ENCODE data around the gene PTCD2. TPM values are rescaled to one million over a fixed set of nuclear protein-coding genes. Genes with fewer than 3 reads are reported as not detected.

Gene PTCD2
- total RNA-seq, 2 experiments from 2014 or later, result 11.7 to 17.9 TPM

- Histone ChIP-seq H4K20me1 (ENCODE audit: insufficient read depth, low read length) (no peaks in the 10 kb centered on the region), H2AFZ (ENCODE audit: low read length) (no peak overlapping the region), H3K9me3 (ENCODE audit: low read length) (no peaks in the 10 kb centered on the region), H3K4me3 (ENCODE audit: low read depth, low read length, poor library complexity, severe bottlenecking) (no peak overlapping the region), H3K4me1 (ENCODE audit: insufficient read depth, low read length, poor library complexity, severe bottlenecking) (no peaks in the 10 kb centered on the region), H3K27ac (ENCODE audit: low read depth, low read length, poor library complexity, severe bottlenecking) (no peak overlapping the region), H3K4me2 (ENCODE audit: low read length) (no peak overlapping the region), H3K9me2 (ENCODE audit: insufficient read depth, low read length) (no peaks in the 10 kb centered on the region), H3K36me3 (ENCODE audit: insufficient read depth, low read length) (peaks cover 67% of the 10 kb centered on the region), H3K79me2 (ENCODE audit: insufficient read depth, low read depth, low read length) (no peaks in the 10 kb centered on the region)
- no peak for DNase-seq (ENCODE audit: low spot score)
- CTCF ChIA-PET (ENCODE audit: unreplicated experiment), result no interaction called here
- POLR2A ChIA-PET, result no interaction called here
- intact Hi-C loops (cut with micrococcal nuclease; ENCODE audit: unreplicated experiment), result no loop called here
- TF ChIP-seq EZH2phosphoT487 (IDR thresholded peaks at IDR 0.05; ENCODE audit: borderline replicate concordance, low read depth, low read length), result no peak
- TF ChIP-seq CTCF (conservative IDR thresholded peaks at IDR 0.05; ENCODE audit: low read length), result no peak
- no TSS peak for BruUV-seq (replicated peaks)
Observed at GRCh38 chr5:72359886-72360285, 39.7 kb downstream of the PTCD2 start.

GRCh38 chr5:72363166-72363802 lies 43.1 kb downstream of the PTCD2 start:
- Histone ChIP-seq H4K20me1 (ENCODE audit: insufficient read depth, low read length) (no peaks in the 10 kb centered on the region), H3K9me3 (ENCODE audit: low read length) (no peaks in the 10 kb centered on the region), H3K4me2 (ENCODE audit: low read length) (no peak overlapping the region), H3K36me3 (ENCODE audit: insufficient read depth, low read length) (peaks cover 60% of the 10 kb centered on the region), H3K9me2 (ENCODE audit: insufficient read depth, low read length) (no peaks in the 10 kb centered on the region), H3K27ac (ENCODE audit: low read depth, low read length, poor library complexity, severe bottlenecking) (no peak overlapping the region), H3K4me1 (ENCODE audit: insufficient read depth, low read length, poor library complexity, severe bottlenecking) (no peaks in the 10 kb centered on the region), H3K79me2 (ENCODE audit: insufficient read depth, low read depth, low read length) (no peaks in the 10 kb centered on the region), H2AFZ (ENCODE audit: low read length) (no peak overlapping the region), H3K4me3 (ENCODE audit: low read depth, low read length, poor library complexity, severe bottlenecking) (no peak overlapping the region)
- TF ChIP-seq EZH2phosphoT487 (IDR thresholded peaks at IDR 0.05; ENCODE audit: borderline replicate concordance, low read depth, low read length) (no peak), CTCF (conservative IDR thresholded peaks at IDR 0.05; ENCODE audit: low read length) (no peak)
- no peak for DNase-seq (ENCODE audit: low spot score)
- no TSS peak for BruUV-seq (replicated peaks)
- intact Hi-C loops (cut with micrococcal nuclease; ENCODE audit: unreplicated experiment), result no loop called here
- CTCF ChIA-PET (ENCODE audit: unreplicated experiment), result no interaction called here
- POLR2A ChIA-PET, result interaction anchor here (0.7 kb wide), 1 partner anchor 303 kb away, joined by 3 read pairs; no protein-coding TSS in a partner anchor

- Histone ChIP-seq H3K36me3 (ENCODE audit: insufficient read depth, low read length) (peaks cover 51% of the 10 kb centered on the region), H3K4me2 (ENCODE audit: low read length) (no peak overlapping the region), H4K20me1 (ENCODE audit: insufficient read depth, low read length) (no peaks in the 10 kb centered on the region), H3K9me2 (ENCODE audit: insufficient read depth, low read length) (no peaks in the 10 kb centered on the region), H3K79me2 (ENCODE audit: insufficient read depth, low read depth, low read length) (no peaks in the 10 kb centered on the region), H3K9me3 (ENCODE audit: low read length) (no peaks in the 10 kb centered on the region), H2AFZ (ENCODE audit: low read length) (no peak overlapping the region), H3K27ac (ENCODE audit: low read depth, low read length, poor library complexity, severe bottlenecking) (no peak overlapping the region), H3K4me1 (ENCODE audit: insufficient read depth, low read length, poor library complexity, severe bottlenecking) (no peaks in the 10 kb centered on the region), H3K4me3 (ENCODE audit: low read depth, low read length, poor library complexity, severe bottlenecking) (no peak overlapping the region)
- BruUV-seq (replicated peaks), result no TSS peak
- TF ChIP-seq EZH2phosphoT487 (IDR thresholded peaks at IDR 0.05; ENCODE audit: borderline replicate concordance, low read depth, low read length) (no peak), CTCF (conservative IDR thresholded peaks at IDR 0.05; ENCODE audit: low read length) (no peak)
- CTCF ChIA-PET (ENCODE audit: unreplicated experiment), result no interaction called here
- POLR2A ChIA-PET, result interaction anchor here (0.7 kb wide), 1 partner anchor 303 kb away, joined by 3 read pairs; no protein-coding TSS in a partner anchor
- DNase-seq (ENCODE audit: low spot score), result no peak
- intact Hi-C loops (cut with micrococcal nuclease; ENCODE audit: unreplicated experiment), result no loop called here
Observed at GRCh38 chr5:72364171-72364570, 44.0 kb downstream of the PTCD2 start.
